ENCODE data around the gene OR51L1.
A peak's percentile ranks its signal among the peaks of the same experiment; 100 is the strongest.
"Not testable (repeated sequence)": the region's sequence is repeated elsewhere in the genome, so short reads cannot be mapped to it uniquely, and the experiment has no call there.

OR51L1 gene, protein sequence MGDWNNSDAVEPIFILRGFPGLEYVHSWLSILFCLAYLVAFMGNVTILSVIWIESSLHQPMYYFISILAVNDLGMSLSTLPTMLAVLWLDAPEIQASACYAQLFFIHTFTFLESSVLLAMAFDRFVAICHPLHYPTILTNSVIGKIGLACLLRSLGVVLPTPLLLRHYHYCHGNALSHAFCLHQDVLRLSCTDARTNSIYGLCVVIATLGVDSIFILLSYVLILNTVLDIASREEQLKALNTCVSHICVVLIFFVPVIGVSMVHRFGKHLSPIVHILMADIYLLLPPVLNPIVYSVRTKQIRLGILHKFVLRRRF

DNA sequence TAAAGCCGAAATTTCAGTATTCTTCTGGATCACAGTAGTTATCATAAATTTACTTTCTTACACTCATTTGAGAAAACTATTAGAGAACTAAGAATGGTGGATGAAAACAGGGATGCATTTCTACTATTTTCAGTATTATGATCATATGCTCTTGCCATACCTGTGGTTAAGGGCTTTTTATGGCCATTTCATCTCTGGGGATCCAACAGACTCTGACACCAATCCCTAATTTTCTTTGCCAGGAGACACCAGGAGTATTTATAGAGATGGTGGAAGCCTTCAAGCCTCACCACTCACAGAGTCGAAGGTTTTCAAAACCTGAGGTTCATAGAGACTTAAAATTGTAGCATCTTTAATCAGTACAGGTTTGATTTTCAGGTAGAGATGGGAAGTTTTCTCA, at the start of gene OR51L1:
Gene OR51L1, plus strand, starts transcription at position 301 of the 400 bp plus-strand sequence. CDS start 4,132 bp downstream, outside the sequence.
- DNase-seq (ENCODE audit: low spot score), result no peak

DNA sequence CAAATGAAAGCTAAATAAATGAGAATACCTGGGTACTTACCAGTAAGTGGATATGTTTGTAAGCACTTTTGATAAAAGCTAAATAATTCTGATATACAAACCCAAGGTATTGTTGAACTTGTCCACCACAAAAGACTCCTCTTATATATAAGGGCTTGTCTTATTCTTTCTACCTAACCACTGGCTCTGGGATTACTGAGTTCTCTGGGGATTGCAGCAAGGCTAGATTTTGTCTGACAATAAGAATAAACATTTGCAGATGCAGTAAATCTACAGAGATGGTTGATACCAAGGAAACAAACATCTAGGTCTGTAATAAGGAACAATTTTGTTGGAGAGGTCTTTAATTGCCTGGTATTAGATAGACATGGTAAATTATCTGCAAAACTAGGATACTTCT, 47.1 kb upstream of the OR51L1 start, which contains the start of gene OR51A4:
Gene OR51A4, minus strand, starts transcription at position 101 of the 400 bp plus-strand sequence. CDS start 505 bp downstream, outside the sequence.
- no peak for DNase-seq (ENCODE audit: low spot score)

DNA sequence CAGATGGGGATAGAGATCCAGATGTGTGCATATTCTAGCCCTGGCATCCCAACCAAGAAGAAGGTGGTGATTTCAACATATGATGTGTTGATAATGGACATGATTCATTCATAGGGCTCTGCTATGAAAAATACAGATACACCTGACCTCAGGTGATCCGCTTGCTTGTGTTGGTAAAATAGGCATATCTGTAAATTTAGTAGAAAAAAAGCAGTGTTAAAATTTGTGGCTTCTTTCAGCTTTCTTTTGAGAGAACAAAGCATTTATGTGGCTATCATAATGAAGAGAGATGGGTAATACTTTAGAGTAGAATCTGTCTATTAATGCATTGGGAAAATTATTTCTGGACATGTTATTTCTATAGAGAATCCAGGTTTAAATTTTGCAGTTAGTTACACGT, 39.0 kb upstream of the OR51L1 start, which contains the start of gene OR51A2:
Gene OR51A2, minus strand, starts transcription at position 101 of the 400 bp plus-strand sequence. Its CDS starts 0 bp downstream, at position 101.
- DNase-seq (ENCODE audit: low spot score), result not testable (repeated sequence)

DNA sequence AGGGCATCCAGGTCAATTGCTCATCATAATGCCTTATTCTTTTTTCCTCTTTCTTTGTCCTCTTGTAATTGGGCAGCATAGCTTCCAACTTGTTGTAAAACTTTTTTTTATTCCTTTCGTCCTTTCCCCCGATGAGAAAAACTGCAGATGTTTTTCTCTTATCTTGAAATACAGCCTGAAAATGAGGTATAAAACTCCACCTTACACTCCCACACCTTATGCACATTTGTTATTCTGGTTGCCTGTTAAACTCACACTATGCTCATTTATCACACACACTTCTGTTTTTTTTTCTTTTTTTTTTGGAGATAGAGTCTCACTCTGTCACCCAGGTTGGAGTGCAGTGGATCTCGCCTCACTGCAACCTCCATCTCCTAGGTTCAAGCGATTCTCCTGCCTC, 37.3 kb upstream of the OR51L1 start:
- no peak for DNase-seq (ENCODE audit: low spot score)

DNA sequence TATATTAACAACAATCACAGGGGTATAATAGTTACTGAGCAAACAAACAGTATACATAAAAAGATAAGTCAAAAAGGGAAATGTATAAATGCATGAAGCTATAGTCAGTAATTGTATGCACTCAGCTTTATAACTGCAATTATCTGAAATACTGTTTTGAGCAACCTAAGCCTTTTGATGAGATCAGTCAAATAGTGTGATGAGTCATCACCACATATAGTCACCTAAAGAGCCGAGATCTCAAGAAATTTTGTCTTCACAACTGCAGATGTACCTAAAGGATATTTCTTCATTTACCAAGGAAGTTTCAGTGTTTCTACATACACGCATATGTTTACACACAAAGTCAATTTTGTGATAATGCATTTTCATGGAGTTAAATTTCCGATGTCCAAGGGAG, 33.8 kb upstream of the OR51L1 start:
- no peak for DNase-seq (ENCODE audit: low spot score)

DNA sequence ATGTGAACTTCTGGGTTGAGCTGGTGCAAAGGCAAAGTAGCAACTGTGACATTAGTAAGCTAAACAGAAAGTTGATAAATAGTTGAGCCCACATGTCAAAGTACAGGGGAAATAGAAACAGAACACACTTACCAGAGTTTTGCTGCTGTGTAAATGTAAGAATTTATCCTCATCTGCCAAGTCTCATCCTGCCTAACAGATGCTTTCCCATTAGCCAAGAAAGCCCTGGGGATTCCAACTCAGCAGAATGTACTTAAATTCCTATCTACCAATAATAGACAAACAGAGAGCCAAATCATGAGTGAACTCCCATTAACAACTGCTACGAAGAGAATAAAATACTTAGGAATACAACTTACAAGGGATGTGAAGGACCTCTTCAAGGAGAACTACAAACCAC, 31.8 kb upstream of the OR51L1 start:
- no peak for DNase-seq (ENCODE audit: low spot score)

DNA sequence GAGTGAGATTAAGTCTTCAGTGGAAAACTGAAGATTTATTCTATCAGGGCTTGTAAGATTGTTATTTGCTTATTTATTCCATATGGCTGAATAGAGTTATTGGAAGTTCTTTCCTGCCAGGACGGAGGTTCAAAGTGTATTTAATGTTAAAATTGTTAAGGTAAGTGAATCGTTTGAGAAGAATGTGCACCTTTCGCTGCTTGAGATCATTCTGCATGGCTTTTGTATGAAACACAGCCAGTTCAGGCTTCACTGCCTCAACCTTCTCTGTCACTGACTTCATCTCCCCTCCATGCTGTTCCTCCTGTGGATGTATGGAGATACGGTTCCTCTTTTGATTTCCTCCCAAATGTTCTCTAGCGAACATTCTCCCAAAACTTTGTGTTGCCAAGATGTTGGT, 19.2 kb upstream of the OR51L1 start:
- no peak for DNase-seq (ENCODE audit: low spot score)

DNA sequence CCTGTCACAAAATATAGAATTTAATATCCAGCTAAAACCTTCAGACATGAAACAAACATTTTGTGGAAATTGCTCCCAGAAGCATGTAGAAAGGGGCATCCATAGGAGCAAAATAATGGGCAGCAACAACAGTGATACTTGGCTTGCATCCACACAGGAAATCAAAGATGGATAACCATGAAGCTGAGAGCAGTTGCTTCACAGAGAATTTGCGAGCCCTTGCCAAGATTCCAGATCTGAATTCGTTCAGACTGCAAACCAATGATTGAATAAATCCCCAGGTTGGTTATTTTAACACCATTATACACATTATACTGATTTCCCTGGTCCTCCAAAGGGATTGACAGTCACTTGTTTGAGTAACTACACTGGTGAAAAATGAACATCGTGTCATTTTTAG, 15.6 kb upstream of the OR51L1 start:
- no peak for DNase-seq (ENCODE audit: low spot score)

DNA sequence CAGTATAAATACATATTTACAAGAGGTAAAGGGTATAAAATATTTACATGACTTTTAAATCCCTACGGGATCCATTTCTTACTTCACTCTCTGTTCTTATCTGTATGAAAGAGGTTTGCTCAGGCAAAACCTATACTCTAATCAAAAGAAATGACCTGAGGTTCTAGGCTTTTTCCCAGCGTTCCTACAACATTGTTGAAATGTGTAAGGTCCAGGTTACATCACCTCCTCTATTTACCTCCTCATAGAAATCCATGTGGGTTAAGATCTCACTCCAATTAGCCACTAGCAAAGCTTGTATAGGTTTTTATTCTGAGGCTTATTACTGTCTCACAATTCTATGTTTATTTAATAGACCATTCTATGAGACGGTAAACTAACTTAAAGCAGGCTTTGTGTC, 12.0 kb upstream of the OR51L1 start:
- DNase-seq (ENCODE audit: low spot score), result no peak

DNA sequence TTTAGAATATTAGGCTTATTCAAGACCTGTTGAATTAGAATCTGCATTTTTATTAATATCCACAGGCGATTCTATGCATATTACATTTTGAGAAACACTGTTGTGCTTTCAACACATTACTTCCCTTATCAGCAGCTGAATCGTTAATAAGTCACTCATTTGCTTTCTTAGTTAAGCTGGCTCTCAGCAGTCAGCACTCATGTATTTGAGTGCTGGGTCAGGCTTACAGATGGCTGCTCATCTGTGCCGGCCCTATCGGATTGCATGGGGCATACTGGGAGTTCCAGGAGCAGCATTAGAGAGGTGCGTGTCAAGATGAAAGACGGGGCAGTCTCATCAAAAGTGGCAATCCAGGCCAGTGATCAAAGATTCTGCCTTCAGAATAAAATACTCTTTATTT, 10.8 kb upstream of the OR51L1 start:
- no peak for DNase-seq (ENCODE audit: low spot score)

DNA sequence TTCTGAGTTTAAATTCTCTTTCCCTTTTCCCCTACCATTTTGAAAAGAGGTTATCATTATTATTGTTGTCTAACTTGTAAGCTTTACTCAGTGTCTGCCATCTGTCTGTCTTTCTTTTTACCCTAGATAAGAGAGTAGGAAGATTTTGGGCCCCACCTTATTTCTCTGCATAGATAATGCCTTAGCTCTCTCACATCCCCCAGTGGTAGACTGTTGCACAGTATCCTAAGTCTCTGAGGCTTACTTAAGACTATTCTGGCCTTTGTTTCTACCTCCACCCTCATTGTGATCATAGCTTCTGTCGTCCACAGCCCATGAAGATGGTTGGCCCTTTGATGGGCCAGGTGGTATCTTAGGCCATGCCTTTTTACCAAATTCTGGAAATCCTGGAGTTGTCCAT, 3.6 kb upstream of the OR51L1 start:
- DNase-seq (ENCODE audit: low spot score), result peak; percentile 3

DNA sequence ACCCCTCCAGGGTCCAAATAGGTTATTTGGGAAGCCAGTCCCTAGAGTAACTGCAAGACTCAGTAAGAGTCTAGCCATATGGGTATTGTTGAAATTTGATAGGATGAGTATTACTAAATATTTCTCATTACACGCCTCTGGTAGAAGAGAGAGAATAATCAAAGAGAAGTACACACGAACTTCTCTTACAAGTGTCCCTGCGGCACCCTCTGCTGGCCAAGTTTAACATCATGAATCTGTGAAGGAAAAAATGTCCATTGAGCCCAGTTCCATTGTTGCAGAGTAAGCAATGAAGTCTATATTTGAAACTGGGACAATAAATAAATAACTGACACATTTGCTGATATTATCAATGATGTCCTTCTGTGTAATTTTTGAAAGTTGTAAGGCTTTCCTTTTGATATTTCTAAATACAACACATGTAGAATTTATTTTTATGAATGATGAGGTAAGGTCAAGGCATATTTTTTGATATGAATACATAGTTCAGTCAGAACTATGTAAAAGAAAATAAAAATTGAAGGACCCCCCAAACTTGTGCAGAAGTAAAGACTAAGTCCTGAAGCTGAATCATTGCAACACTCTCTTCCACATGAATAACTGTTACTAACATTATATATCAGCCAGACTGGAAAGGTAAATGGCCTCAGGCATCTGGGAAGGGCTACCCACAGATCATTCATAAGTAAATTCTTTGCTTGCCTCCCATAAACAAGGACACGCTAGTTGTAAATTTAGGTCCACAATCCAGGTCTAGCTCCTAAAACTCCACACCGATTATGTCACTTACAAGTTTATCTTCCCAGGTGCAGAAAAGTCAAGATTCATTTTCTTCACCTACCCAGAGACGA, 10.0 kb downstream of the OR51L1 start:
- peak; percentile 8 for DNase-seq (ENCODE audit: low spot score)

DNA sequence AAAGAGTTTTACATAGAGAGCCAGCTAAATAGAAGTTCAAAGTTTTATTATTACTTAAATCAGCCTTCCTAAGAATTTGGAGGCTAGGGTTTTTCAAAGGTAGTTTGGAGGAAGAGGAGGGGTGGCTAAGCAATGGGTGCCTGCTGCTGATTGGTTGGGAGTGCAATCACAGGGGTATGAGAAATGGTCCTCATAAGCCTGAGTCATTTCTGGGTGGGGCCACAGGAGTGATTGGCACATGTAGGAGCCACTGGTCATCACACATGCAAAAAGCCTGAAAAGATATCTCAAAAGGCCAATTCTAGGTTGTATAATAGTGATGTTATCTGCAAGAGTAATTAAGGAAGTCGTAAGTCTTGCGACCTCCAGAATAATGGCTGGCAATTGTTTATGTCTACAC, 12.9 kb downstream of the OR51L1 start:
- DNase-seq (ENCODE audit: low spot score), result no peak

DNA sequence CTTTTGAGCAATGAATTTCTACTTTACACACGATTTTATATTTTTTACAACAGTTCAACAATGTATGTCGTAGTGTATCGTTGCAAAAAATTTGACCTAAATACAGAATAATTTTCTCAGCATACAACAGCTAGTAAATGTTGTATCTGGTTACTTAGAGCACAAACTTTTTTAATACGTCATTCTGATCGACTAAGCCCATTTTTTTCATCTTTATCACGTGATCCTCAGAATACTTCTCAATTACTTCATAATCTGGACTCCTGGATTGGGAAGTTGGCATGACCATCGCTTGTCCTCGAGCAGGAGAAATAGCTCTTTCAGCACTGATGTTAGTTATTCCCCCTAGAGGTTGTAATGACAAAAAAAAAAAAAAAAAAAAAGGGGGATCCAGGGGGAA, 16.6 kb downstream of the OR51L1 start:
- no peak for DNase-seq (ENCODE audit: low spot score)

DNA sequence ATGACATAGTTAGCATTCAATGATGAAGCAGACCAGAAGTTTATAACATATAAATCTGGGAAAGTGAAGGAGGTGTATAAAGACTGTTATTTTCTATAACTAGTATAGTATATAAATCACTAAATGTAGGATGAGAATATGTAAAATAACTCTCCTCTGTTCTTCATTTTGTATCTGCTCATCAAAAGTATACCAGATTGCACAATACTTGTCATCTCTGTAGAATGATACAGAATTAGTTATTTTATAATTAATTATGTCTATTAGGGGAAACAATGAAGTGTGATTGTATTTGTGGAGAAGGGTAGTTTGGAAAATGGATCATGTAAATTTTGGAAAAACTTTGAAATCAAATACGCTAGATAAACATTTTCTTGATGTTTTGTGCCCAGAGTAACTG, 18.4 kb downstream of the OR51L1 start:
- DNase-seq (ENCODE audit: low spot score), result no peak

DNA sequence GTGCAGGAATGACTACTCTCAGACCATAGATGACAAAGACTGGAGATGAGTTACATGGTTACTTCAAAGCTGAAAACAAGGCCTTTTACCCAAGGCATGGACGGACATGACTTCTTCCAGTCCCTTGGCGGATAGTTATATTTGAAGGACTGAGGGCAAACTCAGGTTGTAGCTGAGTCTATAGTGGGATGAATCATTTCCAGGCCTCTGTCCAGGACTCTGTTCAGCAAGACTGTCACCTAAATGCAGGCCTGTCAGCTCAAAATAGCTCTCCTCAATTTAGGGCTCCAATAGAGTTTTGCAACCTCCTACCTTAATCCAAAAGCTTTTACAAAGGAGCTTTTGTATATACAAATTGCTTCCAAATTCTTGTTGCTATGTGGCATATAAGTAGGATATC, 27.3 kb downstream of the OR51L1 start:
- no peak for DNase-seq (ENCODE audit: low spot score)

DNA sequence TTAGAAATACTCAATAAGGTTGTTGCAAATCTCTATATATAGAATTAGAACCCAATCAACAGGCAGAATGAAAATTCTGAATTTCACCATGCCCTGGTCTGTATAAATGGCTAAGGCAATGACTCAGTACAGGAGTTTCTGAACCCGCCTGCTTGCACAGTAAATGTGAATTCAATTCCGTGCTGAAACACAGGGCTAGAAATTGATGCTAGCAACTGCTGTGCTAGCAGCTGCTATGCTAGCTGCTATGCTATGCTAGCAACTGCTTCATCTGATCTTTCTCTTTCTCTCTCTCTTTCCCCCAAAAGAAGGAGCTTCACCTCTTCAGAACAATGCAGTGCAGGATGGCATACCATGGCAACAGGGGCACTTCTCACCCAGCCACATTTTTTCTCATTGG, 42.0 kb downstream of the OR51L1 start:
- no peak for DNase-seq (ENCODE audit: low spot score)

DNA sequence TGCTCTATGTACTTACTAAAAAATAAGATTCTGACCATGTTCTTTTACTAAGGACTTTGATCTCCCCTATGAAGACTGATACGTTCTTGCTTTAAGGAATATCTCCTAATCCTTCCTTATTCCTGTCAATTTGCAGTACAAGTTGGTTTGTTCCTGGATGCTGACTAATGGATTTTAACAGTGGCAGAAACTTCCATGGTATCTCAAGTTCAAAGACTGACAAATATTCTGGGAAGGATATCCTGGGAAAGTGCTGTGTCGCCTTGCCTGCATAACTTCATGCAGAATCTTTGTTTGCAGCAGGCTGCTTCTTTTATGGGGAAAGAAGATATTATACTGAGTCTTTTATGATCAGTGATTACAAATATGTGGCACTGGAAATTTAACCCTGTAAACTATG, 43.3 kb downstream of the OR51L1 start:
- no peak for DNase-seq (ENCODE audit: low spot score)

DNA sequence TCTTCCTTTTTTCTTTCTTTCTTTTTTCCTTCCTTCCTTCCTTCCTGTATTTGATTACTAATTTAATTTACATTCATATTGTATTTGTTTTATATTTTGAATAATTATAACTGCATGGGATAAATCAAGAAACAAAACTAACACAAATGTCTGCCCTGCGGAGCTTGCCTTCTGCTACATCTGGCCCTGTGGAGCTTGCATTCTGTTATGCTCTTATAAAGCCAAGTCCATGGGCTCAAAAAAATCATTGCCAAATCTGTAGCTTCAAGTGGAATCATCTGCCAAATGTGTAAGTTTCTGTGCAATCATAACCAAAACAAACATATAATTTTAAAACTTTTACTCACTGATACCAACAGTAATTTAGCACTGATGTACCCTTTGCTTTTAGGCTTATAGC, 43.7 kb downstream of the OR51L1 start:
- DNase-seq (ENCODE audit: low spot score), result no peak

DNA sequence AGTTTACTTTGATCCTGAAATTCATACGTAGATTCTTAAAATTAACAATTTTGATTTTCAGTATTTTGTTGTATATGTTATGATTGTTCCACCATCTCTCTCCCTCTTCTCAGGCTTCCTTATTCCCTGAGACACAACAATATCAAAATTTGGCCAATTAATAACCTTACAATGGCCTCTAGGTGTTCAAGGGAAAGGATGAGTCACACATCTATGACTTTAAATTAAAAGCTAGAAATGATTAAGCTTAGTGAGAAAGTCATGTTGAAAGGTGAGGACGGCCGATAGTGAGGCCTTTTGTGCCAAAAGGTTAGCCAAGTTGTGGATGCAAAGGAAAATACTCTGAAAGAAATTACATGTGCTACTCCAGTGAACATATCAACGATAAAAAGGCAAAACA, 46.2 kb downstream of the OR51L1 start:
- DNase-seq (ENCODE audit: low spot score), result no peak

DNA sequence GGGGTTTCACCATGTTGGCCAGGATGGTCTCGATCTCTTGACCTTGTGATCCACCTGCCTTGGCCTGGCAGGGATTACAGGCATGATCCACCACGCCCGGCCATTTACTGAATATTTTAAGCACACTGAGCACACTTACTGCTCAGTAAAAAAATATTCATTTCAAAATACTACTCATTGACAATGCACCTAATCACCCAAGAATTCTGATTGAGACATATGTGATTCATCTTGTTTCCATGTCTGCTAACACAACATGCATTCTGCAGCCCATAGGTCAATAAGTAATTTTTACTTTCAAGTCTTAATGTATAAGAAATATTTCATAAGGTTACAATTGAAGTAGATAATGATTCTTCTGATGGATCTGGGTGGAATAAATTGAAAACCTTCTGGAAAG, 47.4 kb downstream of the OR51L1 start:
- DNase-seq (ENCODE audit: low spot score), result no peak

DNA sequence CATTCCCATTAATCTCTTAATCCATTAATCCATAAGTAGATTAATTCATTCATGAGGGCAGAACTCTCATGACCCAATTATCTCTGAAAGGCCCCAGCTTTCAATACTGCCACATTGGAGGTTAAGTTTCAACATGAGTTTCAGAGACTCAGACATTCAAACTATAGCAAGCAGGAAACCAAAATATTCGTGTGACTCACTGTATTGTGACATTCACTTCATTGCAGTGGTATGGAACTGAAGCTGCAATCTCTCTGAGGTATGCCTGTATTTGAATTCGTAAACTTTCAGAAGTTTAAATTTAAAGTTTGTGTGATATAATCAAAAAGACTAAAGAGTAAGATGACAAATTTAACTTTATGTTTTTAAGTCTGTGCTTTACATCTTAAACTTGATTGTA, 48.7 kb downstream of the OR51L1 start:
- DNase-seq (ENCODE audit: low spot score), result no peak

DNA sequence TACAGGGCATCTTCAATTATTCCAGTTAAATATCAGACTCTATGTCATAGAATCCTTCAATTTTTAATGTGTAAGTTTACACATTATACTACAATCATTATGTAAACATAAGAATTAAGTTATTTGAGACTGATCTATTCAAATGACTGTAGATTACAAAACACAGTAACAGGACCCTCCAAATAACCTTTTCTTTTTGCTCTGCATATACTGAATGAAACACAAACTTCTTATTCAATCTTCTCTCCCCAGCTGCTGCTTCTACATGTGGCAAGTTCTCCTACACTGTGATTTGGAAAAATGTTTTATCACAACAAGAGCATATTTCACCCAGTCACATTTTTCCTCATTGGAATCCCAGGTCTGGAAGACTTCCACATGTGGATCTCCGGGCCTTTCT, 51.6 kb downstream of the OR51L1 start, which contains the start of gene OR52J3:
Gene OR52J3, plus strand, starts transcription at position 301 of the 400 bp plus-strand sequence. Its CDS starts 0 bp downstream, at position 301.
- no peak for DNase-seq (ENCODE audit: low spot score)
